GM23338 (cell line): ENCODE measurements around the gene SEMA4D. TPM values are rescaled to one million over a fixed set of nuclear protein-coding genes. Genes with fewer than 3 reads are reported as not detected.

Experiments
- ATAC-seq: fragments of 200-7000 bp; cut with Tn5 transposase; 3 replicates; pipeline ENCODE4 v1.9.1; 2020
- DNase-seq: peaks from one replicate; pipeline ENCODE4 v3.0.0-alpha.2; 2015; ENCODE audit warnings: low spot score
- H2AFZ ChIP-seq: fragments of 200-600 bp; sonication (generic); 2 replicates; pipeline ENCODE4 v1.8.0; 2016; ENCODE audit warnings: antibody characterized with exemption, mild to moderate bottlenecking, moderate library complexity
- H3F3A ChIP-seq: fragments of 200-600 bp; sonication (generic); replicated peaks from 2 replicates; pipeline ENCODE4 v1.8.0; 2017; ENCODE audit warnings: antibody characterized with exemption, mixed run types, low read depth
- H3K27ac ChIP-seq: fragments of 200-600 bp; sonication (generic); 2 replicates; pipeline ENCODE4 v1.6.1; 2016; ENCODE audit warnings: low read depth
- H3K27me3 ChIP-seq: fragments of 200-600 bp; sonication (generic); 2 replicates; pipeline ENCODE4 v1.8.0; 2016; ENCODE audit warnings: mild to moderate bottlenecking, mixed run types, moderate library complexity; ENCODE audit not compliant: insufficient read depth
- H3K36me3 ChIP-seq: fragments of 200-600 bp; sonication (generic); 2 replicates; pipeline ENCODE4 v1.8.0; 2016; ENCODE audit warnings: mild to moderate bottlenecking; ENCODE audit not compliant: insufficient read depth
- H3K4me1 ChIP-seq: fragments of 200-600 bp; sonication (generic); 2 replicates; pipeline ENCODE4 v1.8.0; 2016; ENCODE audit warnings: mild to moderate bottlenecking, moderate library complexity; ENCODE audit not compliant: insufficient read depth
- H3K4me2 ChIP-seq: fragments of 200-600 bp; sonication (generic); 2 replicates; pipeline ENCODE4 v1.7.1; 2017; ENCODE audit warnings: mixed run types
- H3K4me3 ChIP-seq: fragments of 200-600 bp; sonication (generic); 2 replicates; pipeline ENCODE4 v1.6.1; 2016; ENCODE audit warnings: mixed run types
- H3K79me2 ChIP-seq: fragments of 200-600 bp; sonication (generic); replicated peaks from 2 replicates; pipeline ENCODE4 v1.8.0; 2017; ENCODE audit warnings: mild to moderate bottlenecking; ENCODE audit not compliant: insufficient read depth
- H3K9me2 ChIP-seq: fragments of 200-600 bp; sonication (generic); 2 replicates; pipeline ENCODE4 v1.8.0; 2017; ENCODE audit not compliant: insufficient read depth
- H4K20me1 ChIP-seq: fragments of 200-600 bp; sonication (generic); replicated peaks from 2 replicates; pipeline ENCODE4 v1.8.0; 2017; ENCODE audit warnings: mild to moderate bottlenecking; ENCODE audit not compliant: insufficient read depth
- H3K27ac Mint-ChIP-seq: 2 replicates; pipeline ENCODE4 v1.8.0; 2020; ENCODE audit warnings: inconsistent platforms, mild to moderate bottlenecking, moderate library complexity, mixed read lengths
- H3K27me3 Mint-ChIP-seq: 3 replicates; pipeline ENCODE4 v1.8.0; 2022; ENCODE audit warnings: low read depth, mild to moderate bottlenecking, moderate library complexity, mixed read lengths, inconsistent platforms; ENCODE audit not compliant: insufficient read depth, poor library complexity
- H3K36me3 Mint-ChIP-seq: 3 replicates; pipeline ENCODE4 v1.8.0; 2021; ENCODE audit warnings: low read depth, mild to moderate bottlenecking, inconsistent platforms, moderate library complexity, mixed read lengths
- H3K4me1 Mint-ChIP-seq: 3 replicates; pipeline ENCODE4 v1.8.0; 2020; ENCODE audit warnings: mild to moderate bottlenecking, inconsistent platforms, mixed read lengths
- H3K4me3 Mint-ChIP-seq: 3 replicates; pipeline ENCODE4 v1.8.0; 2021; ENCODE audit warnings: moderate library complexity, mild to moderate bottlenecking, inconsistent platforms, mixed read lengths
- H3K9me3 Mint-ChIP-seq: 3 replicates; pipeline ENCODE4 v1.8.0; 2020; ENCODE audit warnings: moderate library complexity, mild to moderate bottlenecking, inconsistent platforms, mixed read lengths
- CREB1 ChIP-seq: fragments of 250-450 bp; sonication (Bioruptor Pico); IDR thresholded peaks from 2 replicates; pipeline ENCODE4 v1.5.0; 2020; ENCODE audit warnings: low read depth, mild to moderate bottlenecking, moderate library complexity
- CTCF ChIP-seq, 2 experiments: fragments of 200-600 bp in 1 of 2; sonication (generic) in 1 of 2; conservative IDR thresholded peaks; 2 replicates each; pipeline versions ENCODE4 v1.5.1 to v1.6.1; 2016 to 2017; ENCODE audit warnings: antibody characterized with exemption in 2 of 2, low read depth in 2 of 2, mild to moderate bottlenecking in 2 of 2, moderate library complexity in 1 of 2
- ETS1 ChIP-seq: IDR thresholded peaks from 2 replicates; pipeline ENCODE4 v1.6.1; 2016; ENCODE audit warnings: antibody characterized with exemption
- EZH2 ChIP-seq: fragments of 200-600 bp; sonication (generic); IDR thresholded peaks from one replicate; pipeline ENCODE4 v1.8.0; 2017; ENCODE audit warnings: antibody characterized with exemption, mild to moderate bottlenecking, low read depth; ENCODE audit not compliant: unreplicated experiment
- POLR2AphosphoS5 ChIP-seq: IDR thresholded peaks from 2 replicates; pipeline ENCODE4 v1.6.1; 2016; ENCODE audit warnings: antibody characterized with exemption, low read depth
- REST ChIP-seq: IDR thresholded peaks from one replicate; pipeline ENCODE4 v1.6.1; 2018; ENCODE audit warnings: antibody characterized with exemption; ENCODE audit not compliant: unreplicated experiment
- STAT1 ChIP-seq: IDR thresholded peaks from one replicate; pipeline ENCODE4 v1.6.1; 2016; ENCODE audit warnings: antibody characterized with exemption; ENCODE audit not compliant: unreplicated experiment
- ZNF462 ChIP-seq: fragments of 250-450 bp; sonication (Bioruptor Pico); IDR thresholded peaks from 2 replicates; pipeline ENCODE4 v1.5.0; 2020; ENCODE audit warnings: mild to moderate bottlenecking, moderate library complexity
- polyA plus RNA-seq: library from polyadenylated mRNA; unstranded; fragments of >200 nt; fragmentation: Nextera tagmentation; extraction: Ambion mirVana; gene quantifications from 2 replicates; pipeline ENCODE4 v1.2.1, GENCODE V29; 2016
- total RNA-seq: library from RNA; depleted of rRNA; stranded (reverse); fragments of >200 nt; shearing (Covaris generic); gene quantifications from 2 replicates; pipeline ENCODE4 v1.2.3, GENCODE V29; 2014

SEMA4D gene
- total and polyA plus RNA-seq, 2 experiments from 2014 or later: 19.3 to 63.0 TPM

GRCh38 chr9:89318123-89319014 is 179.5 kb downstream of the SEMA4D start, which contains the start of gene SECISBP2:
SECISBP2 (plus strand) TSS chr9:89318500; CDS start chr9:89318577, 77 bp downstream.
- H3K4me2 ChIP-seq: peak within 1 kb of the TSS; percentile 69
- no peak for TF ChIP-seq ZNF462 (CRISPR knock-in tag)
- TF ChIP-seq CREB1 (CRISPR knock-in tag): peak; percentile 98
- TF ChIP-seq EZH2: no peak
- TF ChIP-seq CTCF (conservative IDR thresholded peaks at IDR 0.05; ENCODE audit: low read depth in 2 of 2): peak; percentile 65 to 78; a peak in 2 of 4 replicates
- TF ChIP-seq REST: no peak
- TF ChIP-seq STAT1: no peak
- peak; percentile 82; the same call in 1 of the 2 replicates for TF ChIP-seq POLR2AphosphoS5
- TF ChIP-seq ETS1: peak; percentile 93

More at GRCh38 chr9:89318123-89319014, 179.5 kb downstream of the SEMA4D start, which contains the start of gene SECISBP2:
- Histone ChIP-seq H3K4me3 (peak within 1 kb of the TSS; percentile 51), H3F3A (peaks cover 27% of the 10 kb centered on the region), H4K20me1 (peaks cover 19% of the 10 kb centered on the region), H3K27ac (peak within 1 kb of the TSS; percentile 93), H3K9me2 (no peaks in the 10 kb centered on the region), H2AFZ (no peak within 1 kb of the TSS), H3K36me3 (peaks cover 29% of the 10 kb centered on the region), H3K79me2 (peaks cover 78% of the 10 kb centered on the region), H3K4me1 (peaks cover 20% of the 10 kb centered on the region; the same call in 1 of the 2 replicates), H3K27me3 (no peaks in the 10 kb centered on the region)
- Mint-ChIP-seq H3K27me3 (peaks cover 12% of the 10 kb centered on the region), H3K27ac (peak within 1 kb of the TSS; percentile 99), H3K9me3 (no peaks in the 10 kb centered on the region), H3K36me3 (peaks cover 74% of the 10 kb centered on the region), H3K4me1 (peaks cover 36% of the 10 kb centered on the region), H3K4me3 (peak within 1 kb of the TSS; percentile 85)
- ATAC-seq: peak; percentile 90
- peak; percentile 97 for DNase-seq
